A549 treated with CpdA at 1 μM for 4 hours (cell line): ENCODE data around the gene PLEKHG3. TPM values are rescaled to one million over a fixed set of nuclear protein-coding genes. Genes with fewer than 3 reads are reported as not detected.

Experiments
- total RNA-seq: library from RNA; stranded (reverse); fragments of 200-300 nt; extraction: Qiagen RNA extraction; gene quantifications from 5 replicates; pipeline ENCODE4 v1.2.3, GENCODE V29; 2022; ENCODE audit warnings: low read depth

PLEKHG3 gene
- total RNA-seq: 34.5 to 53.1 TPM (median 47.4 TPM) in 5 replicates

GRCh38 chr14:64704143-64704742 is at the start of gene PLEKHG3:
TSS of gene PLEKHG3 (plus strand) at chr14:64704424. CDS start at chr14:64727632, 23,208 bp downstream.

Other genes with a start within 250 kb of the PLEKHG3 start
- gene AKAP5, start 238.9 kb upstream of the PLEKHG3 start, total RNA-seq: 0.25 to 0.44 TPM (median 0.35 TPM) in 5 replicates
- 4.0 to 6.7 TPM (median 6.1 TPM) in 5 replicates for gene ZBTB25, start 200.6 kb upstream of the PLEKHG3 start, total RNA-seq
- gene ZBTB1, start 199.7 kb upstream of the PLEKHG3 start, total RNA-seq: 21.2 to 25.2 TPM (median 24.1 TPM) in 5 replicates
- gene HSPA2, start 163.7 kb upstream of the PLEKHG3 start, total RNA-seq: 41.1 to 51.7 TPM (median 45.6 TPM) in 5 replicates
- gene PPP1R36, start 154.5 kb upstream of the PLEKHG3 start, total RNA-seq: 0.25 to 0.59 TPM (median 0.36 TPM) in 5 replicates
- gene SPTB, start 175.5 kb downstream of the PLEKHG3 start, total RNA-seq: 0.75 to 1.1 TPM (median 0.98 TPM) in 5 replicates
- gene CHURC1, start 210.0 kb downstream of the PLEKHG3 start, total RNA-seq: 72.9 to 144 TPM (median 80.5 TPM) in 5 replicates
- gene GPX2, start 238.3 kb downstream of the PLEKHG3 start, total RNA-seq: 163 to 301 TPM (median 208 TPM) in 5 replicates